Ishikawa (cell line): ENCODE results near the gene HRH2.

Experiments used
- CEBPB ChIP-seq: IDR thresholded peaks from 2 replicates; pipeline ENCODE4 v1.6.1; 2012
- CREB1 ChIP-seq: IDR thresholded peaks from 2 replicates; pipeline ENCODE4 v1.6.1; 2012; ENCODE audit warnings: low read depth
- EGR1 ChIP-seq: IDR thresholded peaks from 2 replicates; pipeline ENCODE4 v1.6.1; 2012
- EP300 ChIP-seq: IDR thresholded peaks from 2 replicates; pipeline ENCODE4 v1.6.1; 2012; ENCODE audit warnings: borderline replicate concordance
- FOXM1 ChIP-seq: IDR thresholded peaks from 2 replicates; pipeline ENCODE4 v1.6.1; 2012; ENCODE audit warnings: low read depth, borderline replicate concordance
- MAX ChIP-seq: IDR thresholded peaks from 2 replicates; pipeline ENCODE4 v1.6.1; 2012
- NFIC ChIP-seq: IDR thresholded peaks from 2 replicates; pipeline ENCODE4 v1.6.1; 2012
- RAD21 ChIP-seq: IDR thresholded peaks from 2 replicates; pipeline ENCODE4 v1.6.1; 2012; ENCODE audit warnings: low read depth
- TAF1 ChIP-seq: IDR thresholded peaks from 2 replicates; pipeline ENCODE4 v1.6.1; 2012; ENCODE audit warnings: low read depth, mild to moderate bottlenecking
- TCF12 ChIP-seq: IDR thresholded peaks from 2 replicates; pipeline ENCODE4 v1.6.1; 2012; ENCODE audit warnings: low read depth
- TEAD4 ChIP-seq: IDR thresholded peaks from 2 replicates; pipeline ENCODE4 v1.6.1; 2012
- USF1 ChIP-seq: IDR thresholded peaks from 2 replicates; pipeline ENCODE4 v1.6.1; 2012
- YY1 ChIP-seq: IDR thresholded peaks from 2 replicates; pipeline ENCODE4 v1.6.1; 2012; ENCODE audit warnings: low read depth
- ZBTB7A ChIP-seq: IDR thresholded peaks from 2 replicates; pipeline ENCODE4 v1.6.1; 2012; ENCODE audit warnings: low read depth
- TF ChIP-seq, protein P1 (sequence below): IDR thresholded peaks from 2 replicates; pipeline ENCODE4 v1.6.1; 2012; ENCODE audit warnings: low read depth, mild to moderate bottlenecking

Gene HRH2

GRCh38 chr5:175646251-175646650 is 11.6 kb upstream of the HRH2 start:
- TF ChIP-seq ZBTB7A: no peak
- no peak for TF ChIP-seq MAX
- TF ChIP-seq EGR1: no peak
- TF ChIP-seq USF1: no peak
- TF ChIP-seq FOXM1: no peak
- TF ChIP-seq YY1: no peak
- TF ChIP-seq CEBPB: no peak
- no peak for TF ChIP-seq TAF1
- TF ChIP-seq RAD21: no peak
- TF ChIP-seq EP300: no peak
- TF ChIP-seq TCF12: no peak
- TF ChIP-seq, protein P1, sequence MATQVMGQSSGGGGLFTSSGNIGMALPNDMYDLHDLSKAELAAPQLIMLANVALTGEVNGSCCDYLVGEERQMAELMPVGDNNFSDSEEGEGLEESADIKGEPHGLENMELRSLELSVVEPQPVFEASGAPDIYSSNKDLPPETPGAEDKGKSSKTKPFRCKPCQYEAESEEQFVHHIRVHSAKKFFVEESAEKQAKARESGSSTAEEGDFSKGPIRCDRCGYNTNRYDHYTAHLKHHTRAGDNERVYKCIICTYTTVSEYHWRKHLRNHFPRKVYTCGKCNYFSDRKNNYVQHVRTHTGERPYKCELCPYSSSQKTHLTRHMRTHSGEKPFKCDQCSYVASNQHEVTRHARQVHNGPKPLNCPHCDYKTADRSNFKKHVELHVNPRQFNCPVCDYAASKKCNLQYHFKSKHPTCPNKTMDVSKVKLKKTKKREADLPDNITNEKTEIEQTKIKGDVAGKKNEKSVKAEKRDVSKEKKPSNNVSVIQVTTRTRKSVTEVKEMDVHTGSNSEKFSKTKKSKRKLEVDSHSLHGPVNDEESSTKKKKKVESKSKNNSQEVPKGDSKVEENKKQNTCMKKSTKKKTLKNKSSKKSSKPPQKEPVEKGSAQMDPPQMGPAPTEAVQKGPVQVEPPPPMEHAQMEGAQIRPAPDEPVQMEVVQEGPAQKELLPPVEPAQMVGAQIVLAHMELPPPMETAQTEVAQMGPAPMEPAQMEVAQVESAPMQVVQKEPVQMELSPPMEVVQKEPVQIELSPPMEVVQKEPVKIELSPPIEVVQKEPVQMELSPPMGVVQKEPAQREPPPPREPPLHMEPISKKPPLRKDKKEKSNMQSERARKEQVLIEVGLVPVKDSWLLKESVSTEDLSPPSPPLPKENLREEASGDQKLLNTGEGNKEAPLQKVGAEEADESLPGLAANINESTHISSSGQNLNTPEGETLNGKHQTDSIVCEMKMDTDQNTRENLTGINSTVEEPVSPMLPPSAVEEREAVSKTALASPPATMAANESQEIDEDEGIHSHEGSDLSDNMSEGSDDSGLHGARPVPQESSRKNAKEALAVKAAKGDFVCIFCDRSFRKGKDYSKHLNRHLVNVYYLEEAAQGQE: no peak

DNA sequence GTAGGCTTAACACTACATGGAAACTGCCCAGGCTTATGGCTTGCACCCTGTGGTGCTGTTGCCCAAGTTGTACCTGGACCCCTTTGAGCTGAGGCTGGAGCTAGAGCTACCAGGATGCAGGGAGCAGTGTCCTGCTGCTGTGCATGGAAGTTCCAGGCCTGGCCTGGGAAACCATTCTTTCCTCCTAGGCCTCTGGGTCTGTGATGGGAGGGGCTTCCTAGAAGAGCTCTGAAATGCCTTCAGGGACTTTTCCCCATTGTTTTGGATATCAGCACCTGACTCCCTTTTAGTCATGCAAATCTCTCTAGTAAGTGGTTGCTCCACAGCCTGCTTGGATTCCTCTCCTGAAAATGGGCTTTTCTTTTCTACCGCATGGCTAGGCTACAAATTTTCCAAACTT is 7.9 kb upstream of the HRH2 start:
- TF ChIP-seq MAX: no peak
- no peak for TF ChIP-seq EP300
- no peak for TF ChIP-seq CREB1
- TF ChIP-seq YY1: no peak
- no peak for TF ChIP-seq FOXM1
- TF ChIP-seq TEAD4: no peak
- TF ChIP-seq ZBTB7A: no peak
- no peak for TF ChIP-seq USF1
- TF ChIP-seq NFIC: no peak
- TF ChIP-seq RAD21: no peak
- TF ChIP-seq CEBPB: no peak
- TF ChIP-seq, protein P1: no peak
- no peak for TF ChIP-seq TCF12

- TF ChIP-seq, protein P1: no peak
- no peak for TF ChIP-seq EP300
- TF ChIP-seq TCF12: no peak
- TF ChIP-seq TAF1: no peak
- no peak for TF ChIP-seq CREB1
- TF ChIP-seq USF1: no peak
- no peak for TF ChIP-seq MAX
Measured at GRCh38 chr5:175652741-175653663, 4.9 kb upstream of the HRH2 start.

DNA sequence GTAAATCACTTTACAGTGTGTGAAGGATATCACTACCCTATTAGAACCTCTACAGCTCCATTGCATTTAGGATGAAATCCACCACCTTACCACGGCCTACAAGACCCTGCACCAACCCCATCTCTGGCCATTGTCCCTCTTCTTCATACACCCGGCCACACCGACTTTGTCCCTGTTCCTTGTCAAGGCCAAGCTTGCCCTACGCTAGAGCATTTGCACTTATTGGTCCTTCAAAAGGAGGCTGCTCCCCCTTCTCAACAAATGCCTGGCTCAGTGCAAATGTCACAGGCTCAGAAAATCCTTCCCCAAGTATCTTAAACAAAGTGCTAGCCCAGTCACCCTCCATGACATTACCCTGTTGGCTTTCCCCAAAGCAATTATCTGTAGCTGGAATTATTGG is 4.1 kb upstream of the HRH2 start:
- TF ChIP-seq NFIC: no peak
- no peak for TF ChIP-seq ZBTB7A
- TF ChIP-seq FOXM1: no peak
- TF ChIP-seq EGR1: no peak
- TF ChIP-seq, protein P1: no peak
- no peak for TF ChIP-seq YY1
- TF ChIP-seq CREB1: no peak
- TF ChIP-seq TCF12: no peak
- TF ChIP-seq TEAD4: no peak
- TF ChIP-seq EP300: no peak
